ENCODE data around the gene SIKE1. TPM values are rescaled to one million over a fixed set of nuclear protein-coding genes. Genes with fewer than 3 reads are reported as not detected.
"Not testable (repeated sequence)": the region's sequence is repeated elsewhere in the genome, so short reads cannot be mapped to it uniquely, and the experiment has no call there.

SIKE1 gene
- total RNA-seq, 2 experiments from 2014 or later, result 68.1 to 68.7 TPM

DNA sequence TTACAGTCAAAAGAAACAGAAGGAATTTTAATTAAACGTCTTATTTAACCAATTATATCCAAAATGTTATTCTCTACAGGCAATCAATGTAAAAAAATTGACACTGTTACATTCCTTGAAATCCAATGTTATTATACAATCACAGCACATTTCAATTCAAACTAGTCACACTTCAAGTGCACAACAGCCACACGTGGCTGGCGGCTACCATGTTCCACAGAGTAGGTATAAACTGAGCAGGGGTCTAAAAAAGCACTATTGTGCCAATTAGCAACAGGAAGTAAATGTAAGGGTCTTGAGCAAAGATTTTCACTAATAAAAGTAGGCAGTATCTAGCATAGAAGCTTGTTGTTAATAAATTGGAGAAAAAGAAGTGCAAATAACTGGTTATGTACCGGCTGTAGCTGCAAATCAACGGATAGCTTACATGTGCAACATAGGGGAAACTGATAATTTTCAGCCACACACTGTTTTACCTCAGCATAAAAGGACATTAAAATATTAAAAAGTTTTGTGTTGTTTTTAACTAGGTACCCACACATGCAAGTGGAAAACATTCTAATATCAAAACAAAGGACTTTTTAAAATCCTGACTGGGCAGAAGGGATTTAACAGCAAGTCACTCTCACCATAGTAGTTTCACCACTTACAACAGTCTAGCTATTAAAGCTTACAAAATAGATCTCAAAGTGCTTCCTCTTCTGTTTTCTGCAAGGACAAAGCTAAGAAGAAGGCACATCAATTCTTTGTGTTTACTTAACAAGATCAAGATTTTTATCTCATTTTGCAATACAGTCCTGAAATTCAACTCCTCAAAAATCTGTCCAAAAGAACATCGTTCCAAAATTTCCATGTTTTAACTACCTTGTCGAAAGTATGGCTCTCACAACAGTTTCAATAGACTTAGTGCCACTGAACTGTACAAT, 25.2 kb downstream of the SIKE1 start:
- CTCF ChIA-PET, result no interaction called here
- intact Hi-C loops (cut with micrococcal nuclease), result loop anchor here (5.0 kb wide), 1 partner anchor 38 kb away; the partner anchor contains the start of gene NRAS
- ATAC-seq (no peak), DNase-seq (no peak)
- H3K27me3 Mint-ChIP-seq, result no peaks in the 10 kb centered on the region
- POLR2A ChIA-PET, result interaction anchor here (0.8 to 3.5 kb wide), 6 partner anchors 8 to 38 kb away, joined by 3 to 29 read pairs (median 10); partner anchors contain the start of gene NRAS
- H3K4me1 Mint-ChIP-seq (ENCODE audit: low read depth), result peaks cover 69% of the 10 kb centered on the region
- no peaks in the 10 kb centered on the region for H3K9me3 Mint-ChIP-seq
- peaks cover 39% of the 10 kb centered on the region for H3K36me3 Mint-ChIP-seq (ENCODE audit: low read depth)
- peak overlapping the region; percentile 90 for H3K4me3 Mint-ChIP-seq
- peak overlapping the region; percentile 100 for H3K27ac Mint-ChIP-seq
- no peak for TF ChIP-seq CTCF (IDR thresholded peaks at IDR 0.05)

DNA sequence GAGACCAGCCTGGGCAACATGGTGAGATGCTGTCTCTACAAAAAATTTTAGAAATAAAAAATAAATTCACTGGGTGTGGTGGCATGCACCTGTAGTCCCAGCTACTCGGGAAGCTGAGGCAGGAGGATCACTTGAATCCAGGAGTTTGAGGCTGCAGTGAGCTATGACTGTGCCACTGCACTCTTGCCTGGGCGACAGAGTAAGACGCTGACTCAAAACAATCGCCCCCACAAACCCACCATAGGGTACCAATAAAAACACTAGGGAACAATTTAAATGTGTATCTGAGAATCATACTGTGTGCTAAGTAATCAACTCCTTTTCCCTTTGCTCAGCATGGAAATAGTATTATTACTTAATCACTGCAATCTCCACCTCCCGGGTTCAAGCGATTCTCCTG, 26.8 kb downstream of the SIKE1 start:
- ATAC-seq; H3K27me3 Mint-ChIP-seq; intact Hi-C loops (cut with micrococcal nuclease); CTCF ChIA-PET; H3K9me3 Mint-ChIP-seq: not testable (repeated sequence)
- POLR2A ChIA-PET, result interaction anchor here (1.1 to 1.7 kb wide), 4 partner anchors 10 to 41 kb away, joined by 3 to 9 read pairs (median 5); no protein-coding TSS in a partner anchor
- Mint-ChIP-seq H3K4me3 (peak overlapping the region; percentile 90), H3K27ac (peak overlapping the region; percentile 100), H3K4me1 (ENCODE audit: low read depth) (peaks cover 80% of the 10 kb centered on the region), H3K36me3 (ENCODE audit: low read depth) (peaks cover 52% of the 10 kb centered on the region)
- peak; percentile 54 for DNase-seq

- H3K4me1 Mint-ChIP-seq (ENCODE audit: low read depth), result peaks cover 80% of the 10 kb centered on the region
- H3K4me3 Mint-ChIP-seq, result peak overlapping the region; percentile 24
- no peak for ATAC-seq
- intact Hi-C loops (cut with micrococcal nuclease), result no loop called here
- no peak for DNase-seq
- CTCF ChIA-PET, result no interaction called here
- TF ChIP-seq CTCF (IDR thresholded peaks at IDR 0.05), result no peak
- H3K27me3 Mint-ChIP-seq, result no peaks in the 10 kb centered on the region
- POLR2A ChIA-PET, result interaction anchor here (1.1 to 1.7 kb wide), 4 partner anchors 9 to 40 kb away, joined by 3 to 9 read pairs (median 5); no protein-coding TSS in a partner anchor
- H3K36me3 Mint-ChIP-seq (ENCODE audit: low read depth), result peaks cover 58% of the 10 kb centered on the region
- no peak overlapping the region for H3K27ac Mint-ChIP-seq
- H3K9me3 Mint-ChIP-seq, result no peaks in the 10 kb centered on the region
Observed at GRCh38 chr1:114753143-114753542, 27.3 kb downstream of the SIKE1 start.

DNA sequence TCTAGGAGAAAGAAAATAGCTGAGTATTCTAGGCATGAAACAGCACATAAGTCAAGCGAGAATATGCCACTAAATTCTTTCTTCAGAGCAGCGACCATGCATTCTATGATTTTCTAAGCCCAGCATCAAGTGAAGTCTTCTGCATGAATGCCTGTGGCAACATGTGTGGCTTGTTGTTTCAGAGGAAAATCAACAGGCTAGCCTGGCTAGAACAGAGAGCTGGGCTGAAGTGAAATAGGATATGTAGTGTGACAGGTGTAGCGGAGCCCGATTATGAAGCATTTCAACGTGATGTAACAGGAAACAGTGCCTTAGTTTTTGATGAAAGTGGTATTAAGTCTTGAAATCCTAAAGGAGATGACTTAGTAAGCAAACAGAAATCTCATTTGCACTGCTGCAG, 29.7 kb downstream of the SIKE1 start:
- TF ChIP-seq CTCF (IDR thresholded peaks at IDR 0.05), result no peak
- ATAC-seq, result no peak
- H3K4me3 Mint-ChIP-seq, result no peak overlapping the region
- peak overlapping the region; percentile 56 for H3K27ac Mint-ChIP-seq
- H3K36me3 Mint-ChIP-seq (ENCODE audit: low read depth), result peaks cover 61% of the 10 kb centered on the region
- H3K9me3 Mint-ChIP-seq, result no peaks in the 10 kb centered on the region
- ChIA-PET CTCF (interaction anchor here (1.2 kb wide), 1 partner anchor 35 kb away, joined by 3 read pairs; no protein-coding TSS in a partner anchor), POLR2A (interaction anchor here (0.9 to 4.5 kb wide), 5 partner anchors 13 to 822 kb away, joined by 3 to 20 read pairs (median 4); partner anchors contain the start of genes HIPK1, NRAS and SIKE1)
- H3K4me1 Mint-ChIP-seq (ENCODE audit: low read depth), result peaks cover 88% of the 10 kb centered on the region
- intact Hi-C loops (cut with micrococcal nuclease), result no loop called here
- no peak for DNase-seq
- H3K27me3 Mint-ChIP-seq, result no peaks in the 10 kb centered on the region

GRCh38 chr1:114749835-114750234, 30.6 kb downstream of the SIKE1 start:
- H3K36me3 Mint-ChIP-seq (ENCODE audit: low read depth), result peaks cover 57% of the 10 kb centered on the region
- H3K9me3 Mint-ChIP-seq, result no peaks in the 10 kb centered on the region
- no peak overlapping the region for H3K4me3 Mint-ChIP-seq
- intact Hi-C loops (cut with micrococcal nuclease), result no loop called here
- TF ChIP-seq CTCF (IDR thresholded peaks at IDR 0.05), result no peak
- H3K27ac Mint-ChIP-seq, result peak overlapping the region; percentile 10
- H3K27me3 Mint-ChIP-seq, result no peaks in the 10 kb centered on the region
- ATAC-seq (no peak), DNase-seq (no peak)
- ChIA-PET CTCF (no interaction called here), POLR2A (interaction anchor here (0.6 to 4.5 kb wide), 6 partner anchors 8 to 1154 kb away, joined by 3 to 20 read pairs (median 4); partner anchors contain the start of genes CSDE1, NRAS and SIKE1)
- peaks cover 87% of the 10 kb centered on the region for H3K4me1 Mint-ChIP-seq (ENCODE audit: low read depth)

All from activated CD8-positive, alpha-beta T cell treated with anti-CD3 and anti-CD28 coated beads for 36 hours (primary cell).